H9 (cell line): Measurements from ENCODE around the gene PAQR3. TPM values are rescaled to one million over a fixed set of nuclear protein-coding genes. Genes with fewer than 3 reads are reported as not detected.

Experiments
- DNase-seq: peaks from one replicate; pipeline ENCODE4 v3.0.0-alpha.2; 2017
- H2AFZ ChIP-seq: one replicate; pipeline ENCODE4 v1.6.1; 2013; ENCODE audit warnings: mild to moderate bottlenecking, low read length, control low read depth, moderate library complexity
- H2AK5ac ChIP-seq: 2 replicates; pipeline ENCODE4 v1.6.1; 2013; ENCODE audit warnings: low read length, control low read depth, mixed read lengths; ENCODE audit not compliant: insufficient read length
- H2BK120ac ChIP-seq: one replicate; pipeline ENCODE4 v1.6.1; 2013; ENCODE audit warnings: low read depth, mild to moderate bottlenecking, low read length, control low read depth, inconsistent platforms; ENCODE audit not compliant: poor library complexity, severe bottlenecking
- H2BK12ac ChIP-seq: 2 replicates; pipeline ENCODE4 v1.6.1; 2013; ENCODE audit warnings: low read length, control low read depth, mixed read lengths, low read depth; ENCODE audit not compliant: insufficient read length
- H2BK15ac ChIP-seq: 2 replicates; pipeline ENCODE4 v1.6.1; 2013; ENCODE audit warnings: low read depth, low read length, control low read depth
- H2BK20ac ChIP-seq: one replicate; pipeline ENCODE4 v1.6.1; 2013; ENCODE audit warnings: low read depth, mild to moderate bottlenecking, low read length, control low read depth, inconsistent platforms; ENCODE audit not compliant: poor library complexity, severe bottlenecking
- H2BK5ac ChIP-seq: 2 replicates; pipeline ENCODE4 v1.6.1; 2013; ENCODE audit warnings: low read length, control low read depth, mixed read lengths; ENCODE audit not compliant: insufficient read length
- H3K14ac ChIP-seq: 2 replicates; pipeline ENCODE4 v1.6.1; 2013; ENCODE audit warnings: low read length, control low read depth; ENCODE audit not compliant: insufficient read depth
- H3K18ac ChIP-seq: 2 replicates; pipeline ENCODE4 v1.6.1; 2013; ENCODE audit warnings: low read depth, mild to moderate bottlenecking, mixed read lengths, low read length, control low read depth; ENCODE audit not compliant: insufficient read length
- H3K23ac ChIP-seq: 2 replicates; pipeline ENCODE4 v1.6.1; 2013; ENCODE audit warnings: low read length, control low read depth, mixed read lengths, low read depth; ENCODE audit not compliant: insufficient read length
- H3K23me2 ChIP-seq: 2 replicates; pipeline ENCODE4 v1.6.1; 2013; ENCODE audit warnings: low read depth, mild to moderate bottlenecking, mixed read lengths, low read length, control low read depth; ENCODE audit not compliant: insufficient read length, poor library complexity, severe bottlenecking
- H3K27ac ChIP-seq: 2 replicates; pipeline ENCODE4 v1.5.1; 2013; ENCODE audit warnings: low read length, control low read depth, mixed read lengths, low read depth; ENCODE audit not compliant: insufficient read length
- H3K27me3 ChIP-seq: 2 replicates; pipeline ENCODE4 v1.6.1; 2013; ENCODE audit warnings: low read length, control low read depth, inconsistent platforms; ENCODE audit not compliant: insufficient read depth
- H3K4ac ChIP-seq: 2 replicates; pipeline ENCODE4 v1.6.1; 2013; ENCODE audit warnings: low read depth, mild to moderate bottlenecking, control low read depth, inconsistent platforms, low read length, moderate library complexity
- H3K4me1 ChIP-seq: 2 replicates; pipeline ENCODE4 v1.6.1; 2013; ENCODE audit warnings: low read length, control low read depth, inconsistent platforms; ENCODE audit not compliant: insufficient read depth
- H3K4me2 ChIP-seq: 2 replicates; pipeline ENCODE4 v1.6.1; 2013; ENCODE audit warnings: low read length, control low read depth, mixed read lengths; ENCODE audit not compliant: insufficient read length, insufficient read depth
- H3K56ac ChIP-seq: 2 replicates; pipeline ENCODE4 v1.6.1; 2013; ENCODE audit warnings: low read depth, mild to moderate bottlenecking, mixed read lengths, low read length, control low read depth; ENCODE audit not compliant: insufficient read length
- H3K79me1 ChIP-seq: 2 replicates; pipeline ENCODE4 v1.6.1; 2013; ENCODE audit warnings: low read depth, mild to moderate bottlenecking, moderate library complexity, low read length, control low read depth, inconsistent platforms; ENCODE audit not compliant: insufficient read depth, poor library complexity, severe bottlenecking
- H3K79me2 ChIP-seq: 2 replicates; pipeline ENCODE4 v1.6.1; 2013; ENCODE audit warnings: low read length, control low read depth, inconsistent platforms; ENCODE audit not compliant: insufficient read depth
- H3K9ac ChIP-seq: 2 replicates; pipeline ENCODE4 v1.6.1; 2013; ENCODE audit warnings: low read length, control low read depth, mixed read lengths; ENCODE audit not compliant: insufficient read length; ENCODE audit errors: extremely low read depth
- H3K9me3 ChIP-seq: one replicate; pipeline ENCODE4 v1.6.1; 2013; ENCODE audit warnings: low read depth, low read length, inconsistent platforms; ENCODE audit not compliant: control insufficient read depth
- H3T11ph ChIP-seq: one replicate; pipeline ENCODE4 v1.6.1; 2013; ENCODE audit warnings: mild to moderate bottlenecking, low read length, control low read depth, inconsistent platforms
- H4K20me1 ChIP-seq: one replicate; pipeline ENCODE4 v1.6.1; 2013; ENCODE audit not compliant: control insufficient read depth, insufficient read length, insufficient read depth
- H4K5ac ChIP-seq: 2 replicates; pipeline ENCODE4 v1.6.1; 2013; ENCODE audit warnings: low read depth, mild to moderate bottlenecking, mixed read lengths, low read length, control low read depth; ENCODE audit not compliant: insufficient read length
- H4K8ac ChIP-seq: replicated peaks from 2 replicates; pipeline ENCODE4 v1.6.1; 2013; ENCODE audit warnings: low read length, control low read depth, mixed read lengths, low read depth; ENCODE audit not compliant: insufficient read length
- H4K91ac ChIP-seq: 2 replicates; pipeline ENCODE4 v1.6.1; 2013; ENCODE audit warnings: low read depth, mild to moderate bottlenecking, moderate library complexity, mixed read lengths, low read length, control low read depth; ENCODE audit not compliant: insufficient read length
- H3K27ac Mint-ChIP-seq, 3 experiments: 2 replicates in 2 of 3; 3 replicates in 1 of 3; pipeline ENCODE4 v1.8.0; 2020 to 2021; ENCODE audit warnings: mixed read lengths in 3 of 3, mild to moderate bottlenecking in 1 of 3, moderate library complexity in 1 of 3
- H3K27me3 Mint-ChIP-seq: 2 replicates; pipeline ENCODE4 v1.8.0; 2021; ENCODE audit warnings: low read depth, mild to moderate bottlenecking, moderate library complexity, mixed read lengths
- H3K36me3 Mint-ChIP-seq, 3 experiments: 2 replicates in 2 of 3; 3 replicates in 1 of 3; pipeline ENCODE4 v1.8.0; 2020 to 2021; ENCODE audit warnings: low read depth in 3 of 3, mixed read lengths in 3 of 3; ENCODE audit not compliant: insufficient read depth in 1 of 3
- H3K4me1 Mint-ChIP-seq, 2 experiments: 2 replicates each; pipeline ENCODE4 v1.8.0; 2020; ENCODE audit warnings: mixed read lengths in 2 of 2
- H3K4me3 Mint-ChIP-seq, 2 experiments: 2 replicates in 1 of 2; 3 replicates in 1 of 2; pipeline ENCODE4 v1.8.0; 2020 to 2021; ENCODE audit warnings: mild to moderate bottlenecking in 2 of 2, mixed read lengths in 2 of 2, moderate library complexity in 1 of 2
- H3K9me3 Mint-ChIP-seq, 2 experiments: 2 replicates in 1 of 2; 3 replicates in 1 of 2; pipeline ENCODE4 v1.8.0; 2020; ENCODE audit warnings: mild to moderate bottlenecking in 2 of 2, mixed read lengths in 2 of 2, moderate library complexity in 1 of 2
- CTCF ChIP-seq: fragments of 200-600 bp; sonication (generic); conservative IDR thresholded peaks from 3 replicates; pipeline ENCODE4 v1.8.0; 2021; ENCODE audit warnings: antibody characterized with exemption, mild to moderate bottlenecking
- WGBS: extraction: QIAGEN DNeasy Blood & Tissue Kit; methylation state at CpG from one replicate; pipeline ENCODE4 v1.1.7; 2013; ENCODE audit warnings: missing lambda C conversion rate, low lambda C conversion rate, mixed read lengths; ENCODE audit not compliant: insufficient read length; ENCODE audit errors: extremely low coverage; 5-methylcytosine and 5-hydroxymethylcytosine counted together
- total RNA-seq: library from RNA; stranded (reverse); gene quantifications from 2 replicates; pipeline ENCODE4 v1.2.1, GENCODE V29; 2021

PAQR3 gene
- total RNA-seq, 1 experiment from 2014 or later, result 26.3 TPM

GRCh38 chr4:78956975-78957374 lies 17.7 kb upstream of the PAQR3 start:
- H4K91ac ChIP-seq, result no peak overlapping the region
- no peak overlapping the region for H3T11ph ChIP-seq
- H3K27me3 Mint-ChIP-seq, result no peaks in the 10 kb centered on the region
- H3K79me1 ChIP-seq, result no peaks in the 10 kb centered on the region
- H3K4me2 ChIP-seq, result no peak overlapping the region
- no peaks in the 10 kb centered on the region for H3K36me3 Mint-ChIP-seq
- H2AFZ ChIP-seq, result no peak overlapping the region
- H3K27ac ChIP-seq, result no peak overlapping the region
- no peaks in the 10 kb centered on the region for H3K27me3 ChIP-seq
- no peak for TF ChIP-seq CTCF
- no peak overlapping the region for H2BK15ac ChIP-seq
- no peak overlapping the region for H2BK20ac ChIP-seq
- no peak overlapping the region for H2AK5ac ChIP-seq
- no peaks in the 10 kb centered on the region for H3K9me3 Mint-ChIP-seq
- no peaks in the 10 kb centered on the region for H3K4me1 Mint-ChIP-seq
- no peak overlapping the region for H3K9ac ChIP-seq
- H3K79me2 ChIP-seq, result no peaks in the 10 kb centered on the region
- H3K56ac ChIP-seq, result no peak overlapping the region
- no peak overlapping the region for H2BK120ac ChIP-seq
- no peak overlapping the region for H2BK12ac ChIP-seq
- no peak overlapping the region for H3K4ac ChIP-seq
- no peaks in the 10 kb centered on the region for H4K20me1 ChIP-seq
- no peak overlapping the region for H3K4me3 Mint-ChIP-seq
- no peak overlapping the region for H3K23ac ChIP-seq
- H3K18ac ChIP-seq, result no peak overlapping the region
- H3K14ac ChIP-seq, result no peak overlapping the region
- H3K4me1 ChIP-seq, result no peaks in the 10 kb centered on the region
- H3K9me3 ChIP-seq, result no peaks in the 10 kb centered on the region
- H3K27ac Mint-ChIP-seq, result no peak overlapping the region
- no peak overlapping the region for H4K5ac ChIP-seq
- DNase-seq, result no peak
- no CpG with 5 or more reads among the region's 5 CpGs for WGBS
- H4K8ac ChIP-seq, result no peak overlapping the region
- no peak overlapping the region for H2BK5ac ChIP-seq
- H3K23me2 ChIP-seq, result no peaks in the 10 kb centered on the region
